Mesenchymal stem cell (in vitro differentiated cells and primary cell): ENCODE data around the gene COL5A2.

ENCODE experiments used
- DNase-seq: peaks from one replicate; pipeline ENCODE4 v3.0.0-alpha.2; 2013
- H2AFZ ChIP-seq: one replicate; pipeline ENCODE4 v1.6.1; 2013; ENCODE audit warnings: low read depth, mild to moderate bottlenecking, control low read depth, inconsistent platforms, low read length, moderate library complexity
- H2AK5ac ChIP-seq: 2 replicates; pipeline ENCODE4 v1.6.1; 2013; ENCODE audit warnings: low read length, moderate library complexity, mild to moderate bottlenecking, inconsistent platforms; ENCODE audit not compliant: severe bottlenecking
- H2BK120ac ChIP-seq: one replicate; pipeline ENCODE4 v1.6.1; 2013; ENCODE audit warnings: low read depth, mild to moderate bottlenecking, inconsistent platforms, low read length, moderate library complexity
- H2BK12ac ChIP-seq, 2 experiments: one replicate each; pipeline ENCODE4 v1.6.1; 2013; ENCODE audit warnings: inconsistent platforms in 2 of 2, low read length in 2 of 2, mild to moderate bottlenecking in 2 of 2, moderate library complexity in 2 of 2, control low read depth in 1 of 2
- H2BK15ac ChIP-seq: one replicate; pipeline ENCODE4 v1.6.1; 2013; ENCODE audit warnings: mild to moderate bottlenecking, low read depth, inconsistent platforms; ENCODE audit not compliant: poor library complexity, severe bottlenecking
- H2BK5ac ChIP-seq: 2 replicates; pipeline ENCODE4 v1.6.1; 2013; ENCODE audit warnings: low read depth, mild to moderate bottlenecking, low read length, control low read depth, inconsistent platforms; ENCODE audit not compliant: poor library complexity, severe bottlenecking
- H3K14ac ChIP-seq, 2 experiments: one replicate each; pipeline ENCODE4 v1.6.1; 2013; ENCODE audit warnings: inconsistent platforms in 2 of 2, low read length in 2 of 2, control low read depth in 1 of 2, mild to moderate bottlenecking in 1 of 2, moderate library complexity in 1 of 2
- H3K18ac ChIP-seq, 2 experiments: one replicate each; pipeline ENCODE4 v1.6.1; 2013; ENCODE audit warnings: inconsistent platforms in 2 of 2, low read length in 2 of 2, control low read depth in 1 of 2, low read depth in 1 of 2, mild to moderate bottlenecking in 1 of 2
- H3K23ac ChIP-seq, 2 experiments: one replicate each; pipeline ENCODE4 v1.6.1; 2013; ENCODE audit warnings: inconsistent platforms in 2 of 2, low read length in 2 of 2, mild to moderate bottlenecking in 2 of 2, moderate library complexity in 2 of 2, control low read depth in 1 of 2
- H3K27ac ChIP-seq: 2 replicates; pipeline ENCODE4 v1.5.1; 2013; ENCODE audit warnings: mild to moderate bottlenecking, moderate library complexity, low read length, control low read depth, inconsistent platforms; ENCODE audit not compliant: poor library complexity, severe bottlenecking
- H3K27me3 ChIP-seq, 2 experiments: 2 replicates each; pipeline versions ENCODE4 v1.6.1 to v1.7.0; 2013; ENCODE audit warnings: low read length in 2 of 2, mild to moderate bottlenecking in 2 of 2, moderate library complexity in 2 of 2, control low read depth in 1 of 2, inconsistent platforms in 1 of 2; ENCODE audit not compliant: control insufficient read depth in 1 of 2, insufficient read depth in 1 of 2
- H3K36me3 ChIP-seq, 2 experiments: 2 replicates each; pipeline versions ENCODE4 v1.6.1 to v1.7.0; 2013; ENCODE audit warnings: low read length in 2 of 2, control low read depth in 1 of 2, inconsistent platforms in 1 of 2, low read depth in 1 of 2, mild to moderate bottlenecking in 1 of 2; ENCODE audit not compliant: insufficient read depth in 2 of 2, control insufficient read depth in 1 of 2
- H3K4ac ChIP-seq, 2 experiments: one replicate each; pipeline ENCODE4 v1.6.1; 2013; ENCODE audit warnings: inconsistent platforms in 2 of 2, low read length in 2 of 2, mild to moderate bottlenecking in 2 of 2, moderate library complexity in 2 of 2, control low read depth in 1 of 2, low read depth in 1 of 2
- H3K4me1 ChIP-seq: 2 replicates; pipeline ENCODE4 v1.6.1; 2013; ENCODE audit warnings: low read depth, low read length, control low read depth; ENCODE audit not compliant: control insufficient read depth, insufficient read depth
- H3K4me2 ChIP-seq: 2 replicates; pipeline ENCODE4 v1.6.1; 2013; ENCODE audit warnings: low read length, mild to moderate bottlenecking, inconsistent platforms; ENCODE audit not compliant: poor library complexity, severe bottlenecking
- H3K4me3 ChIP-seq, 2 experiments: 2 replicates each; pipeline versions ENCODE4 v1.5.1 to v1.7.0; 2013; ENCODE audit warnings: low read length in 2 of 2, mild to moderate bottlenecking in 2 of 2, control low read depth in 1 of 2, low read depth in 1 of 2; ENCODE audit not compliant: insufficient read depth in 1 of 2
- H3K79me1 ChIP-seq: replicated peaks from 2 replicates; pipeline ENCODE4 v1.6.1; 2013; ENCODE audit warnings: mild to moderate bottlenecking, control low read depth, low read length, inconsistent platforms; ENCODE audit not compliant: poor library complexity, severe bottlenecking
- H3K9ac ChIP-seq: 2 replicates; pipeline ENCODE4 v1.7.0; 2013; ENCODE audit warnings: mild to moderate bottlenecking, low read length, moderate library complexity
- H3K9me3 ChIP-seq: 2 replicates; pipeline ENCODE4 v1.7.0; 2013; ENCODE audit warnings: mild to moderate bottlenecking, low read length; ENCODE audit not compliant: control insufficient read depth
- H4K8ac ChIP-seq: one replicate; pipeline ENCODE4 v1.6.1; 2013; ENCODE audit warnings: inconsistent platforms, mild to moderate bottlenecking, low read length, moderate library complexity
- H4K91ac ChIP-seq: one replicate; pipeline ENCODE4 v1.6.1; 2013; ENCODE audit warnings: mild to moderate bottlenecking, low read length, inconsistent platforms
- WGBS: methylation state at CpG from one replicate; pipeline ENCODE4 v1.1.7; 2013; ENCODE audit warnings: mixed read lengths; 5-methylcytosine and 5-hydroxymethylcytosine counted together

Gene COL5A2

GRCh38 chr2:189010536-189010935 lies 169.0 kb downstream of the COL5A2 start:
- WGBS = 100% methylated on average over 3 of the region's 6 CpGs
- Histone ChIP-seq H3K4me1 (no peaks in the 10 kb centered on the region), H2AFZ (no peak overlapping the region), H3K4ac (no peak overlapping the region), H3K4me3 (no peak overlapping the region), H3K4me2 (no peak overlapping the region), H3K79me1 (no peaks in the 10 kb centered on the region), H3K27ac (no peak overlapping the region), H3K9me3 (no peaks in the 10 kb centered on the region), H2BK5ac (no peak overlapping the region), H3K14ac (no peak overlapping the region), H3K27me3 (no peaks in the 10 kb centered on the region), H2BK12ac (no peak overlapping the region), H3K36me3 (peaks cover 16 to 75% of the 10 kb centered on the region in 2 experiments), H4K8ac (no peak overlapping the region), H3K9ac (peak overlapping the region; percentile 41), H2BK15ac (no peak overlapping the region), H2BK120ac (no peak overlapping the region), H2AK5ac (no peak overlapping the region), H4K91ac (no peak overlapping the region), H3K23ac (no peak overlapping the region), H3K18ac (no peak overlapping the region)
- no peak for DNase-seq

GRCh38 chr2:189008555-189009262 lies 170.9 kb downstream of the COL5A2 start:
- peak overlapping the region; percentile 60 for H3K9ac ChIP-seq
- H3K36me3 ChIP-seq = peaks cover 24 to 93% of the 10 kb centered on the region in 2 experiments
- no peak overlapping the region for H2AFZ ChIP-seq
- H4K91ac ChIP-seq = no peak overlapping the region
- peaks cover 4% of the 10 kb centered on the region for H3K79me1 ChIP-seq
- no peak overlapping the region for H2BK5ac ChIP-seq
- H3K23ac ChIP-seq = no peak overlapping the region
- H2BK15ac ChIP-seq = no peak overlapping the region
- H3K18ac ChIP-seq = peak overlapping the region in 1 of 2 experiments; percentile 38
- no peak for DNase-seq
- no peaks in the 10 kb centered on the region for H3K27me3 ChIP-seq
- no peak overlapping the region for H3K4ac ChIP-seq
- H3K9me3 ChIP-seq = no peaks in the 10 kb centered on the region
- H3K4me1 ChIP-seq = no peaks in the 10 kb centered on the region
- peak overlapping the region; percentile 35 for H4K8ac ChIP-seq
- H3K14ac ChIP-seq = no peak overlapping the region
- no peak overlapping the region for H3K4me3 ChIP-seq
- no peak overlapping the region for H3K4me2 ChIP-seq
- H2AK5ac ChIP-seq = no peak overlapping the region
- no peak overlapping the region for H3K27ac ChIP-seq
- no peak overlapping the region for H2BK120ac ChIP-seq
- H2BK12ac ChIP-seq = no peak overlapping the region
- 98% methylated on average over 6 of the region's 9 CpGs for WGBS

- Histone ChIP-seq H2BK12ac (no peak overlapping the region), H3K14ac (no peak overlapping the region), H3K36me3 (peaks cover 22 to 99% of the 10 kb centered on the region in 2 experiments), H3K9me3 (no peaks in the 10 kb centered on the region), H3K18ac (no peak overlapping the region), H3K23ac (no peak overlapping the region), H3K27ac (no peak overlapping the region), H3K4me1 (no peaks in the 10 kb centered on the region), H2BK15ac (no peak overlapping the region), H2BK5ac (no peak overlapping the region), H2AK5ac (no peak overlapping the region), H3K27me3 (no peaks in the 10 kb centered on the region), H2BK120ac (no peak overlapping the region), H4K91ac (no peak overlapping the region), H3K4me2 (no peak overlapping the region), H3K79me1 (peaks cover 5% of the 10 kb centered on the region), H3K4me3 (no peak overlapping the region), H4K8ac (no peak overlapping the region), H3K9ac (peak overlapping the region; percentile 59), H3K4ac (no peak overlapping the region), H2AFZ (no peak overlapping the region)
- peak; percentile 86 for DNase-seq
- 0% methylated on average over 1 of the region's 1 CpG for WGBS
Observed at GRCh38 chr2:189002079-189002478, 177.5 kb downstream of the COL5A2 start.

GRCh38 chr2:189000221-189000620 lies 179.3 kb downstream of the COL5A2 start:
- Histone ChIP-seq H2BK120ac (no peak overlapping the region), H3K23ac (no peak overlapping the region), H3K18ac (no peak overlapping the region), H3K4me3 (no peak overlapping the region), H3K4me2 (no peak overlapping the region), H3K9me3 (no peaks in the 10 kb centered on the region), H2BK12ac (no peak overlapping the region), H3K27me3 (no peaks in the 10 kb centered on the region), H3K4me1 (no peaks in the 10 kb centered on the region), H2AFZ (no peak overlapping the region), H2BK5ac (no peak overlapping the region), H3K27ac (no peak overlapping the region), H3K14ac (no peak overlapping the region), H4K91ac (no peak overlapping the region), H3K9ac (peak overlapping the region; percentile 59), H3K4ac (no peak overlapping the region), H3K79me1 (peaks cover 7% of the 10 kb centered on the region), H2AK5ac (no peak overlapping the region), H3K36me3 (peaks cover 30 to 99% of the 10 kb centered on the region in 2 experiments), H4K8ac (no peak overlapping the region), H2BK15ac (no peak overlapping the region)
- DNase-seq = no peak
